Fibroblast of lung (primary cell): Measurements from ENCODE around the gene PSMC3.

Source experiments
- EZH2 ChIP-seq: IDR thresholded peaks from 2 replicates; pipeline ENCODE4 v1.5.1; 2012; ENCODE audit warnings: low read length, control low read depth, mild to moderate bottlenecking; ENCODE audit errors: missing control alignments
- TF ChIP-seq, protein P1 (sequence below), 2 donors: IDR thresholded peaks in 1 of 2; conservative IDR thresholded peaks in 1 of 2; 1 replicate in 1 of 2; 2 replicates in 1 of 2; pipeline ENCODE4 v1.5.1; 2011 to 2012; ENCODE audit warnings: low read length in 2 of 2, control low read depth in 1 of 2, inconsistent platforms in 1 of 2, low read depth in 1 of 2, mild to moderate bottlenecking in 1 of 2

DNA sequence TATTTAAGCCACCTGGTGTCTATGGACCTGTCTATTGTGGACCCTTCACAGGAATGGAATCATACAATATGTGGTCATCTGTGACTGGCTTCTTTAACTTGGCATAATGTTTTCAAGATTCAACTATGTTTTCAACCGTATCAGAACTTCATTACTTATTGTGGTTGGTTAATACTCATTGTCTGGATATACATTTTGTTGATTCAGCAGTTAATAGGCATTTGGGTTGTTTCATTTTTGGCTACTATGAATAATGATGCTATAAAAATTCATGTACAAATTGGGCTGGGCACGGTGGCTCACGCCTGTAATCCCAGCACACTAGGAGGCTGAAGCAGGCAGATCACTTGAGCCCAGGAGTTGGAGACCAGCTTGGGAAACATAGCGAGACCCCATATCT, 25.2 kb upstream of the PSMC3 start:
- TF ChIP-seq, protein P1, sequence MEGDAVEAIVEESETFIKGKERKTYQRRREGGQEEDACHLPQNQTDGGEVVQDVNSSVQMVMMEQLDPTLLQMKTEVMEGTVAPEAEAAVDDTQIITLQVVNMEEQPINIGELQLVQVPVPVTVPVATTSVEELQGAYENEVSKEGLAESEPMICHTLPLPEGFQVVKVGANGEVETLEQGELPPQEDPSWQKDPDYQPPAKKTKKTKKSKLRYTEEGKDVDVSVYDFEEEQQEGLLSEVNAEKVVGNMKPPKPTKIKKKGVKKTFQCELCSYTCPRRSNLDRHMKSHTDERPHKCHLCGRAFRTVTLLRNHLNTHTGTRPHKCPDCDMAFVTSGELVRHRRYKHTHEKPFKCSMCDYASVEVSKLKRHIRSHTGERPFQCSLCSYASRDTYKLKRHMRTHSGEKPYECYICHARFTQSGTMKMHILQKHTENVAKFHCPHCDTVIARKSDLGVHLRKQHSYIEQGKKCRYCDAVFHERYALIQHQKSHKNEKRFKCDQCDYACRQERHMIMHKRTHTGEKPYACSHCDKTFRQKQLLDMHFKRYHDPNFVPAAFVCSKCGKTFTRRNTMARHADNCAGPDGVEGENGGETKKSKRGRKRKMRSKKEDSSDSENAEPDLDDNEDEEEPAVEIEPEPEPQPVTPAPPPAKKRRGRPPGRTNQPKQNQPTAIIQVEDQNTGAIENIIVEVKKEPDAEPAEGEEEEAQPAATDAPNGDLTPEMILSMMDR (conservative IDR thresholded peaks at IDR 0.05 in 1 of 2, IDR thresholded peaks at IDR 0.05 in 1 of 2; ENCODE audit: low read depth in 1 of 2, low read length in 2 of 2): no peak
- TF ChIP-seq EZH2: no peak
